GM21447 (cell line): ENCODE data around the gene MEIS3.

Experiments used
- ATAC-seq: cut with Tn5 transposase; IDR thresholded peaks from one replicate; pipeline ENCODE4 v1.9.1; 2021; ENCODE audit not compliant: unreplicated experiment

The MEIS3 gene

GRCh38 chr19:47435883-47436417, 16.6 kb upstream of the MEIS3 start:
- ATAC-seq: no peak

GRCh38 chr19:47435196-47435595, 15.9 kb upstream of the MEIS3 start:
- no peak for ATAC-seq

- no peak for ATAC-seq
Measured at GRCh38 chr19:47434088-47434487, 14.8 kb upstream of the MEIS3 start.

GRCh38 chr19:47433121-47433520, 13.8 kb upstream of the MEIS3 start:
- ATAC-seq: no peak

GRCh38 chr19:47432499-47432898, 13.2 kb upstream of the MEIS3 start:
- no peak for ATAC-seq

GRCh38 chr19:47432091-47432490, 12.8 kb upstream of the MEIS3 start:
- no peak for ATAC-seq

GRCh38 chr19:47430041-47430802, 10.9 kb upstream of the MEIS3 start:
- no peak for ATAC-seq

GRCh38 chr19:47429140-47429793, 9.9 kb upstream of the MEIS3 start:
- no peak for ATAC-seq

- ATAC-seq: no peak
Measured at GRCh38 chr19:47428177-47428894, 9.0 kb upstream of the MEIS3 start.

GRCh38 chr19:47427241-47428176, 8.2 kb upstream of the MEIS3 start:
- no peak for ATAC-seq

- no peak for ATAC-seq
Measured at GRCh38 chr19:47423203-47423882, 4.0 kb upstream of the MEIS3 start.

- no peak for ATAC-seq
Measured at GRCh38 chr19:47422417-47423163, 3.3 kb upstream of the MEIS3 start.

- ATAC-seq: no peak
Measured at GRCh38 chr19:47421844-47422395, 2.6 kb upstream of the MEIS3 start.

GRCh38 chr19:47421244-47421786, 2.0 kb upstream of the MEIS3 start:
- ATAC-seq: no peak

- no peak for ATAC-seq
Measured at GRCh38 chr19:47419789-47420188, 462 bp upstream of the MEIS3 start.

GRCh38 chr19:47418692-47419029, 666 bp downstream of the MEIS3 start:
- no peak for ATAC-seq

GRCh38 chr19:47417746-47418691, 1.3 kb downstream of the MEIS3 start:
- ATAC-seq: no peak
